PFSK-1 (cell line): ENCODE measurements around the gene KLHL7.

Source experiments
- FOXP2 ChIP-seq: optimal IDR thresholded peaks from 2 replicates; pipeline ENCODE3; 2011; ENCODE audit warnings: borderline replicate concordance, control low read depth, inconsistent platforms; ENCODE audit not compliant: insufficient read depth; ENCODE audit errors: extremely low read length, extremely low read depth
- POLR2AphosphoS5 ChIP-seq: IDR thresholded peaks from 2 replicates; pipeline ENCODE4 v1.6.1; 2012; ENCODE audit warnings: low read depth, mild to moderate bottlenecking, control low read depth, low read length, moderate library complexity
- SIN3A ChIP-seq: IDR thresholded peaks from 2 replicates; pipeline ENCODE4 v1.6.1; 2012; ENCODE audit warnings: mild to moderate bottlenecking, low read length, moderate library complexity, borderline replicate concordance; ENCODE audit not compliant: insufficient read depth
- TAF1 ChIP-seq: IDR thresholded peaks from 2 replicates; pipeline ENCODE4 v1.6.1; 2012; ENCODE audit warnings: low read length, control low read depth, borderline replicate concordance; ENCODE audit not compliant: insufficient read depth
- TF ChIP-seq, protein P1 (sequence below), 2 experiments: IDR thresholded peaks; 2 replicates each; pipeline versions ENCODE4 v1.6.1 to v1.8.0; 2011 to 2012; ENCODE audit warnings: low read depth in 2 of 2, low read length in 2 of 2, control low read depth in 1 of 2, inconsistent platforms in 1 of 2, mild to moderate bottlenecking in 1 of 2, moderate library complexity in 1 of 2; ENCODE audit not compliant: insufficient read depth in 1 of 2

Gene KLHL7

GRCh38 chr7:23117841-23118240 is 12.3 kb downstream of the KLHL7 start:
- TF ChIP-seq, protein P1, sequence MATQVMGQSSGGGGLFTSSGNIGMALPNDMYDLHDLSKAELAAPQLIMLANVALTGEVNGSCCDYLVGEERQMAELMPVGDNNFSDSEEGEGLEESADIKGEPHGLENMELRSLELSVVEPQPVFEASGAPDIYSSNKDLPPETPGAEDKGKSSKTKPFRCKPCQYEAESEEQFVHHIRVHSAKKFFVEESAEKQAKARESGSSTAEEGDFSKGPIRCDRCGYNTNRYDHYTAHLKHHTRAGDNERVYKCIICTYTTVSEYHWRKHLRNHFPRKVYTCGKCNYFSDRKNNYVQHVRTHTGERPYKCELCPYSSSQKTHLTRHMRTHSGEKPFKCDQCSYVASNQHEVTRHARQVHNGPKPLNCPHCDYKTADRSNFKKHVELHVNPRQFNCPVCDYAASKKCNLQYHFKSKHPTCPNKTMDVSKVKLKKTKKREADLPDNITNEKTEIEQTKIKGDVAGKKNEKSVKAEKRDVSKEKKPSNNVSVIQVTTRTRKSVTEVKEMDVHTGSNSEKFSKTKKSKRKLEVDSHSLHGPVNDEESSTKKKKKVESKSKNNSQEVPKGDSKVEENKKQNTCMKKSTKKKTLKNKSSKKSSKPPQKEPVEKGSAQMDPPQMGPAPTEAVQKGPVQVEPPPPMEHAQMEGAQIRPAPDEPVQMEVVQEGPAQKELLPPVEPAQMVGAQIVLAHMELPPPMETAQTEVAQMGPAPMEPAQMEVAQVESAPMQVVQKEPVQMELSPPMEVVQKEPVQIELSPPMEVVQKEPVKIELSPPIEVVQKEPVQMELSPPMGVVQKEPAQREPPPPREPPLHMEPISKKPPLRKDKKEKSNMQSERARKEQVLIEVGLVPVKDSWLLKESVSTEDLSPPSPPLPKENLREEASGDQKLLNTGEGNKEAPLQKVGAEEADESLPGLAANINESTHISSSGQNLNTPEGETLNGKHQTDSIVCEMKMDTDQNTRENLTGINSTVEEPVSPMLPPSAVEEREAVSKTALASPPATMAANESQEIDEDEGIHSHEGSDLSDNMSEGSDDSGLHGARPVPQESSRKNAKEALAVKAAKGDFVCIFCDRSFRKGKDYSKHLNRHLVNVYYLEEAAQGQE (IDR thresholded peaks at IDR 0.05; ENCODE audit: insufficient read depth in 1 of 2, low read depth in 2 of 2, low read length in 2 of 2): no peak
- TF ChIP-seq SIN3A: no peak
- no peak for TF ChIP-seq POLR2AphosphoS5
- no peak for TF ChIP-seq TAF1
- TF ChIP-seq FOXP2: no peak

- no peak for TF ChIP-seq FOXP2
Observed at GRCh38 chr7:23120106-23120505, 14.5 kb downstream of the KLHL7 start.

GRCh38 chr7:23121165-23121564 is 15.6 kb downstream of the KLHL7 start:
- TF ChIP-seq SIN3A (no peak), POLR2AphosphoS5 (no peak), FOXP2 (no peak), TAF1 (no peak)
- TF ChIP-seq, protein P1 (IDR thresholded peaks at IDR 0.05; ENCODE audit: insufficient read depth in 1 of 2, low read depth in 2 of 2, low read length in 2 of 2): no peak

GRCh38 chr7:23123007-23123406 is 17.4 kb downstream of the KLHL7 start:
- TF ChIP-seq POLR2AphosphoS5: no peak
- TF ChIP-seq, protein P1 (IDR thresholded peaks at IDR 0.05; ENCODE audit: insufficient read depth in 1 of 2, low read depth in 2 of 2, low read length in 2 of 2): no peak
- TF ChIP-seq SIN3A: no peak
- TF ChIP-seq TAF1: no peak
- TF ChIP-seq FOXP2: no peak

DNA sequence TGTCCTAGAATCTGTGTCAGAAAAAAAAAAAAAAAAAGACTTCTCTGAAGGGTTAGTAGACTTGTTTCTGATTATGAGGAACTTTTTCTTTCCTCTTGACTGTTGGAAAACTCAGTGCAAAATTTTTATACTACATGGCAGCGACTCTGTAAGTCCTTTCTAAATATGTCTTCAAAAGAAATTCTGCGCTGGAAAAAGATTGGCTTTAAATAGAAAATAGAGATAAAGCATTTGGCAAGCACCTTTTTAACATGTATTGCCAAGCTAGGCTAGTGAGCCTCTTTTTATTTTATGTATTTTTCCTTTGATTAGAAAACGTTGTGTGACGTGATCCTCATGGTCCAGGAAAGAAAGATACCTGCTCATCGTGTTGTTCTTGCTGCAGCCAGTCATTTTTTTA is 17.9 kb downstream of the KLHL7 start:
- TF ChIP-seq TAF1 (no peak), SIN3A (no peak), POLR2AphosphoS5 (no peak), FOXP2 (no peak)
- TF ChIP-seq, protein P1 (IDR thresholded peaks at IDR 0.05; ENCODE audit: insufficient read depth in 1 of 2, low read depth in 2 of 2, low read length in 2 of 2): no peak
